NOMO-1 treated with DMSO at 0.1 percent for 48 hours (cell line): ENCODE data around the gene PLGRKT.
"Not testable (repeated sequence)": the region's sequence is repeated elsewhere in the genome, so short reads cannot be mapped to it uniquely, and the experiment has no call there.

Experiments
- DNase-seq: peaks from one replicate; lab custom pipeline; 2025; ENCODE audit not compliant: unreplicated experiment; lab: John Stamatoyannopoulos, UW

Gene PLGRKT

GRCh38 chr9:5453004-5453403 is 15.3 kb upstream of the PLGRKT start:
- no peak for DNase-seq

GRCh38 chr9:5452286-5452609 is 14.5 kb upstream of the PLGRKT start:
- no peak for DNase-seq

DNA sequence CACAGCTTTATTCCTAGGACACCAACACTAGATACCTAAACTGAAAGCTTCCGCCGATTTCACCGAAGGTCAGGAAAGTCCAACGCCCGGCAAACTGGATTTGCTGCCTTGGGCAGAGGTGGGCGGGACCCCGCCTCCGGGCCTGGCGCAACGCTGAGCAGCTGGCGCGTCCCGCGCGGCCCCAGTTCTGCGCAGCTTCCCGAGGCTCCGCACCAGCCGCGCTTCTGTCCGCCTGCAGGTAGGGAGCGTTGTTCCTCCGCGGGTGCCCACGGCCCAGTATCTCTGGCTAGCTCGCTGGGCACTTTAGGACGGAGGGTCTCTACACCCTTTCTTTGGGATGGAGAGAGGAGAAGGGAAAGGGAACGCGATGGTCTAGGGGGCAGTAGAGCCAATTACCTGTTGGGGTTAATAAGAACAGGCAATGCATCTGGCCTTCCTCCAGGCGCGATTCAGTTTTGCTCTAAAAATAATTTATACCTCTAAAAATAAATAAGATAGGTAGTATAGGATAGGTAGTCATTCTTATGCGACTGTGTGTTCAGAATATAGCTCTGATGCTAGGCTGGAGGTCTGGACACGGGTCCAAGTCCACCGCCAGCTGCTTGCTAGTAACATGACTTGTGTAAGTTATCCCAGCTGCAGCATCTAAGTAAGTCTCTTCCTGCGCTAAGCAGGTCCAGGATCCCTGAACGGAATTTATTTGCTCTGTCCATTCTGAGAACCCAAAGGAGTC is 12.8 kb upstream of the PLGRKT start, which contains the start of gene CD274:
Gene CD274 (plus strand): TSS at position 184 of the 733 bp plus-strand sequence. CDS start 5,572 bp downstream, outside the sequence.
- peak; percentile 45 for DNase-seq

DNA sequence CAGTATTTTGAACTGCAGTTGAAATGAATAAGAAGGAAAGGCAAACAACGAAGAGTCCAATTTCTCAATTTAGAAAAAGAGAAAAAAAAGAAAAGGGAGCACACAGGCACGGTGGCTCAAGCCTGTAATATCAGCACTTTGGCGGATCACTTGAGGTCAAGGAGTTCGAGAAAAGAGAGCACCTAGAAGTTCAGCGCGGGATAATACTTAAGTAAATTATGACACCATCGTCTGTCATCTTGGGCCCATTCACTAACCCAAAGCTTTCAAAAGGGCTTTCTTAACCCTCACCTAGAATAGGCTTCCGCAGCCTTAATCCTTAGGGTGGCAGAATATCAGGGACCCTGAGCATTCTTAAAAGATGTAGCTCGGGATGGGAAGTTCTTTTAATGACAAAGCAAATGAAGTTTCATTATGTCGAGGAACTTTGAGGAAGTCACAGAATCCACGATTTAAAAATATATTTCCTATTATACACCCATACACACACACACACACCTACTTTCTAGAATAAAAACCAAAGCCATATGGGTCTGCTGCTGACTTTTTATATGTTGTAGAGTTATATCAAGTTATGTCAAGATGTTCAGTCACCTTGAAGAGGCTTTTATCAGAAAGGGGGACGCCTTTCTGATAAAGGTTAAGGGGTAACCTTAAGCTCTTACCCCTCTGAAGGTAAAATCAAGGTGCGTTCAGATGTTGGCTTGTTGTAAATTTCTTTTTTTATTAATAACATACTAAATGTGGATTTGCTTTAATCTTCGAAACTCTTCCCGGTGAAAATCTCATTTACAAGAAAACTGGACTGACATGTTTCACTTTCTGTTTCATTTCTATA is 12.0 kb upstream of the PLGRKT start:
- no peak for DNase-seq

DNA sequence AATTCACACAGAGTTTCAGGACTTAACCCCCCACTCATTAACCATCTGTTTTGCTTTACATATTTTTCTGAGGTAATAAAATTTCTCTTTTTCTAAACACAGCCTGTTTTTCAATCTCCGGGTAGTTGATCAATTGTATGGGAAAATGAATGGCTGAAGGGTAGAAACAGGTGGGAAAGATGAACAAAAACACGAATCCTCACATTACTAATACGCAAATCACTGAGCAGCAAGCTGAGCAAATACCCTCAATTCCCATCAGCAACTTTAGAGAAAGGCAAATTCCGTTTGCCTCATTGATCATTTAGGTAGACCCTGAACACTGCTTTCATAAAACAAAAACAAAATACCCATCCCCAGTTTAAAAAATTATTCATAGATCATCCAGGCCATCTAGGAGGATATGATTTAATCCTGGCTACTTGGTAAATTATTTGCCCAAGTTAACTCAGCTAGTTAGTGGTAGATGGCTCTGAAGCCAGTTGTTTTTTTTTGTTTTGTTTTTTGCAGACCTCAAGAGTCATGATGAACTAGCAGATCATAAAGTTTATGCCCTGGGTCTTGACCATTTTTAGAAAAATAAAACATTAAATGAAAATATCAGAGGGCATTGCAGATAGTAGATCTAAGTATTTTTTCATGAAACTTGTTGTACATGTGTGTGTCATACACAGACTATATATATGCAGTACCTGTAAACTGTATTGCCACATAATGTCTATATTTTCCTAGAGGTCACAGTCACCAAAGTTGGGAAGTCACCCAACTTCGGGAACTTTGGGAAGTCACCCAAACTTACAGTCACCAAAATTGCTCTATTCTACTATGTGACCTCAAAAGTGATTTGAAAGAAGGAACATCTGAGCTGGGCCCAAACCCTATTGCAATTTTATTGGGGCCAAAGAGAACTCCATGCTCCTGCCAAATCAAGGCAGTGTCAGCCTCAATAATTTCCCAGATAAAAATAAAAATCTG is 11.0 kb upstream of the PLGRKT start:
- no peak for DNase-seq

DNA sequence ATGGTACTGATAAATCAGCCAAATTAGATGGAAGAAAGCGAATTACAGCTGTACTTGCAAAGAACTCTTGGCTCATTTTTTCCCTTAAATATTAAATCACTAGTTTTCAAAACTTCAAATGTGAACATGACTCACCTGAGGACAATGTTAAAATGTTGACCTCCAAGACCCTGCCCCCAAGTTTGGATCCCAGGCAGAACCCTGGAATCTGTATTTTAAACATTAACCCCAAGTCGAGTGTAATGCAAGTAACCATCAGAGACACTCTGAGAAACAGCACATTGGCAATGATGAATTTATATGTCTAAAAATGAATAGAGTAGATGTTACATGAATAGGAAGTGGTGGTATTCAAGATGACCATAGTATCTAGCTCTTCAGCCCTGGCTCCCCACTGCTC is 10.3 kb upstream of the PLGRKT start:
- DNase-seq: no peak

DNA sequence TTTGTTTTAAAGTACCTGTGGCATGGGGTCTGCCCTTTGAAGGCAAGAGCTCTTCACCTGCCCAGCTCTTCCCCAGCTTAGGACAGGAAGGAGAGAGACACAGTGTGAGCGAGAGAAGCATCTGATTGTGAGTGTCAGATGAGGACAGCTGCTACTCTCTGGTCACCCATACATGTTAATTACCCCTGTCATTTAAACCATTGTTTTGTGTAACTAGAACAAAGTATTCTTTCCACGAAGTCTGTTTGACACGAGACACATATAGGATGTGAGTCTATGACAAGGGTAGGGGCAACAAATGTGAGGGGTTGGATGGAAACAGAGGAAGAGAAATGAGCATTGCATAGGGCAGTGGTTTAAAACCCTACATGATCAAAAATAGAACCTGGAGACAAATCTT is 9.6 kb upstream of the PLGRKT start:
- DNase-seq: no peak

- no peak for DNase-seq
These were observed 8.9 kb upstream of the PLGRKT start for GRCh38 chr9:5446451-5447236.

- peak; percentile 7 for DNase-seq
These were observed 8.2 kb upstream of the PLGRKT start for GRCh38 chr9:5445886-5446285.

DNA sequence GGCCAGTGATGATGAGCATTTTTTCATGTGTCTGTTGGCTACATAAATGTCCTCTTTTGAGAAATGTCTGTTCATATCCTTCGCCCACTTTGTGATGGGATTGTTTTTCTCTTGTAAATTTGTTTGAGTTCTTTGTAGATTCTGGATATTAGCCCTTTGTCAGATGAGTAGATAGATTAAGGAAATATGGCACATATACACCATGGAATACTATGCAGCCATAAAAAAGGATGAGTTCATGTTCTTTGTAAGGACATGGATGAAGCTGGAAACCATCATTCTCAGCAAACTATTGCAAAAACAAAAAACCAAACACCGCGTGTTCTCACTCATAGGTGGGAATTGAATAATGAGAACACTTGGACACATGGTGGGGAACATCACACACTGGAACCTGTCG is 7.4 kb upstream of the PLGRKT start:
- DNase-seq: not testable (repeated sequence)

DNA sequence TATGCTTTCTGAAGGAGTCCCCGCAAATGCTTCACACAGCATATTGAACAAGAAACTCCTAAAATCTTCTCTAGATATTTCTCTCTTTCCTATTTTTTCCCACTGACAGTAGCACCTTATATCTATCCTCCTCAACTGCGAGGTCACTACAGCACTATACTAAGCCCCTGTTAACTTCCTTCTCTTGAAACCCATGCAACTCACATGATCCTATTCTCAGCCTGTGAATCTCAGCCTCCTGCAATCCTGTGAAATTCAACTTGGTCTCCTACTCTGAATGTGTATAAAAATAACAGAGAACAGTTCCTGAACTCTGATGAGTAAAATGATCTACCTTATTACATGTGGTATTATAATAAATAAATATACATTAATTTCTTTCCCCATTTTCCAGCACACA is 6.1 kb upstream of the PLGRKT start:
- DNase-seq: no peak

DNA sequence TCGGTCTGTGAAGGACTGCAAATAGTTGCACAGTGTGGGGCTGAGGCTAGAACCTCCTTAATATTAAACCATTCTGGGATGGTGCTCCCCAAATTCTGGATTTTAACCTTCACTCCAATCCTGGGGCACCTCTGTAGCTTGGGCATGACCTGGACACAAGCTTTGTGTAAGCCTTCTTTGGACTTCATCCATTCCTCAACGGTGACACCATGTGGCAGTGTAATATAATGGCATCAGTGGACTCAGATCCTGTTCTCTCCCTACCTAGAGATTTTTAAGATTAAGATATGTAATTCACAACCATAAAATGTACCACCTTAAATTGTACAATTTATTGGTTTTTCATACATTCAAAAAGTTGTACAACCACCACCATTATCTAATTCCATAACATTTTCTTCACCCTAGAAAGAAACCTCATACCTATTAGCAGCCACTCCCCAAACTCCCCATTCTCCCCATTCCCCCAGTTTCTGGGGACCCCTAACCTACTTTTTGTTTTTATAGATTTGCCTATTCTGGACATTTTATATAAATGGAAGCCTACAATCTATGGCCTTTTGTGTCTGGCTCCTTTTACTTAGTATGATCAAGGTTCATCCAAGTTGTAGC is 4.8 kb upstream of the PLGRKT start:
- no peak for DNase-seq

- DNase-seq: no peak
These were observed 3.3 kb upstream of the PLGRKT start for GRCh38 chr9:5441043-5441442.

DNA sequence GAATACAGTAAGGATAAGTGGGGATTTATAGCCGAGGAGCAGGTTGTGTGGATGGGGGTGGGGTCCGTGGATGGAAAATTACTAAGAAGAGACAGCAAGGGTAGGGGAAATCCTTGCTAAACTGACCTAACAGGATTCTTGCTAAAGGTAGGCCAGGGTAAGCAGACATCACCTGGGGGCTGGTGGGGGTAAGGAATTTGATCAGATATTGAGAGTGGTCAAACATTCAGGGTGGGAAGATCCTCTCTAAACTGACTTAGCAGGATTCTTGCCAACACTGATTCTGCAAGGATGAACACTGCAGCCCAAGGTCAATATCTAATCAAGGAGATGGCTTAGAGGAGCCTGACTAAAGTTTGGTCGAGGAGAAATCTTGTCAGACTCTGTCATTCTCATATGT is 2.7 kb upstream of the PLGRKT start:
- no peak for DNase-seq

- no peak for DNase-seq
These were observed 807 bp upstream of the PLGRKT start for GRCh38 chr9:5438301-5439162.

DNA sequence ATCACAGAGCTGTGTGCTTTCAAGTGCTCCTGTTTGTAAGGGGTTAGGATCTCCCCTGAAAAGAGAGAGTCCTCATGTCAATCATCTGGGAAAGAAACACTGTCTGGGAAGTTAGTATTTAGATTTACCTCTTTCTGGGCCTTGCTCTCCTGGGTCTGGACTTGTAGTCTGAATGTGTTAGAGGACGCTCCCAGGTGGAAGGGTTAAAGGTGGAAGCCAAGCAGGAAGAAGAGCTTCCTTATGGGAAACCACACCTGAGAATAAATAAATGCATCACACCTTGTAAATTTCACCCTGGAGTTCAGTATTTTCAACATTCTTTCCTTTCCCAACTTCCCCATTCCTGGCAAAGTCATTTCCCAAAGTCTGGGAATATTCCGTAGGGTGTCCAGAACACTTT is 1.3 kb downstream of the PLGRKT start:
- DNase-seq: no peak

DNA sequence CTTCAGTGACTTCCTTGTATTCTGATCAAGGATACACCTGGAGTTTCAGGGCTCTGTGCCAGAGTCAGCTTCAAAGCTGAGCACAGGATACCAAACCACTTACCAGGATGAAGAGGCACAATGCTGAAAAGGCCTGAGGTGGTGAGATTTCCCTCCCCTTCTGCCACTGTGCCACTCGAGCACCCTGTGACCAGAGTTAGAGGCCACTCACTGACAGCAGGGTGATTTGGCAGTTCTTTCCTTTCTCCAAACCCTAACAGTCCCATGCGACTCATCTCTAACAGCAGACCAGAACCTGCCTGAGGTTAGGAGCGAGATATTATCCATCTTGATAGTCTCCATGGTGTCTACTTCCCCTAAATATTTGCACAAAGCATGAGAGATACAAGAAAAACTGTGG is 1.8 kb downstream of the PLGRKT start:
- DNase-seq: no peak

DNA sequence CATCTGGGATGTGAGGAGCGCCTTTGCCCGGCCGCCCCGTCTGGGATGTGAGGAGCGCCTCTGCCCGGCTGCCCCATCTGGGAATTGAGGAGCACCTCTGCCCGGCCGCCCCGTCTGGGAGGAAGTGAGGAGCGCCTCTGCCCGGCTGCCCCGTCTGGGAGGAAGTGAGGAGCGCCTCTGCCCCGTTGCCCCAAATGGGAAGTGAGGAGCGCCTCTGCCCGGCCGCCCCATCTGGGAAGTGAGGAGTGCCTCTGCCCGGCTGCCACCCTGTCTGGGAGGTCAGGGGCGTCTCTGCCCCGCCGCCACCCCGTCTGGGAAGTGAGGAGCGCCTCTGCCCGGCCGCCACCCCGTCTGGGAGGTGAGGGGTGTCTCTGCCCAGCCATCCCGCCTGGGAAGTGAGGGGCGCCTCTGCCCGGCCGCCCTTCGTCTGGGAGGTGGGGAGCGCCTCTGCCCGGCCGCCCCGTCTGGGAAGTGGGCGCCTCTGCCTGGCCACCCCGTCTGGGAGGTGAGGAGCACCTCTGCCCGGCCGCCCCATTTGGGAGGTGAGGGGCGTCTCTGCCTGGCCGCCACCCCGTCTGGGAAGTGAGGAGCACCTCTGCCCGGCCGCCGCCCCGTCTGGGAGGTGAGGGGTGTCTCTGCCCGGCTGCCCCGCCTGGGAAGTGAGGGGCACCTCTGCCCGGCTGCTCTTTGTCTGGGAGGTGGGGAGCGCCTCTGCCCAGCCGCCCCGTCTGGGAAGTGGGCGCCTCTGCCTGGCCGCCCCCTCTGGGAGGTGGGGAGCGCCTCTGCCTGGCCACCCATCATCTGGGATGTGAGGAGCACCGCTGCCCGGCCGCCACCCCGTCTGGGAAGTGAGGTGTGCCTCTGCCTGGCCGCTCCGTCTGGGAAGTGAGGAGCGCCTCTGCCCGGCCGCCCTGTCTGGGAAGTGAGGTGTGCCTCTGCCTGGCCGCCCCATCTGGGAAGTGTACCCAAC is 3.6 kb downstream of the PLGRKT start:
- not testable (repeated sequence) for DNase-seq
